ENCODE measurements around the gene CTNNA2.

Gene CTNNA2

DNA sequence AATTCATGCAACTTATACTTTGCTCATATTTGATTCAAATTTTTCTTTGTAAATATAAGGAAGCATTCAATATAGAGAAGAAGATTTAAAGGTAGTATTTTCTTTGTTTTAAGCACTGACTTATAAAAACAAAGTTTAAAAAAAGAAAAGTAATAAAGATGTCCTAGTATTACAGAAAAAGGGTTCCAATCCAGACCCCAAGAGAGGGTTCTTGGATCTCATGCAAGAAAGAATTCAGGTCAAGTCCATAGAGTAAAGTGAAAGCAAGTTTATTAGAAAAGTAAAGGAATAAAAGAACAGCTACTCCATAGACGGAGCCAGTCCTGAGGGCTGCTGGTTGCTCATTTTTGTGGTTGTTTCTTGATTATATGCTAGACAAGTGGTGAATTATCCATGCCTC, 267.9 kb downstream of the CTNNA2 start:
- no peak overlapping the region for H3K27ac ChIP-seq
- no peak for DNase-seq (ENCODE audit: low read depth, low spot score)

DNA sequence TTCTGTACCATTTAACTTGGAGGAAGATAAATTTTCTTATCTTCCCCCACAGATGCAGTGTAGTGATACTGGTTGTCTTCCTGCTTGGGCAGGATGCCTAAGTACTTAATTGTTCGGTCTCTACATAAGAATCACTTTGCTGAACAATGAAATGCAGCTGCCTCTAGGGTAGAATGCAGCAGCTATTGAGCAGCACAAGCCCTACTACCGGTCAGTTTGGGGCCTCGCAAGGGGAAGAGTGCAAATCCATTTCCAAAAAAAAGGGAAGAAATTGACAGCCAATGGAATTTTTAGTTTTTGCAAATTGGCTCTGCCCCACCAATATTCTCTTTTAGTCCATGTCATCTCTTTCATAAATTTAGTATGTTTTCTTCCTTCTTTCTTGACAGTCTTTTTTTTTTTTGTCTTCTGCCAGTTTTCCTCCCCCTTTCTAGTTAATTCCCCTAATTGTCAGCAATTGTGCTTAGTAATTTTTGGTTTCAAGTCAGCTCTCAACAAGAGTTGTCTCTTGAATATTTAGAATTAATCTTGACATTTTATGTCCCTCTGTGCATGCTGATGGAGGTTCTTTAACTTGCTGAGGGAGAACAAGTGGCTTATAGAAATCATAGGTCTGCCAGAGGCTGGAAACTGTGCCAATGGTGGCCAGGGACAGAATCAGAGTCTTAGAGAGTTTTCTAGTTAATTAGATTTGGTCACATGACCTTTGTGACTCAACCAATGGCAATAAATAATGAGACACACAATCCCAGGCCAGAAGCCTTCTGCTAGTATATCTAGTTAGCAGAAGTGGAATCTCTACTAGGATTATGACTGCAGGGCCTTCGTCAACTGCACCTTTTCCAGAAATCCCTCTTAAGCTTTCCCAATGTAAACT, 270.0 kb downstream of the CTNNA2 start:
- DNase-seq (ENCODE audit: low read depth, low spot score) = no peak
- H3K27ac ChIP-seq = no peak overlapping the region

DNA sequence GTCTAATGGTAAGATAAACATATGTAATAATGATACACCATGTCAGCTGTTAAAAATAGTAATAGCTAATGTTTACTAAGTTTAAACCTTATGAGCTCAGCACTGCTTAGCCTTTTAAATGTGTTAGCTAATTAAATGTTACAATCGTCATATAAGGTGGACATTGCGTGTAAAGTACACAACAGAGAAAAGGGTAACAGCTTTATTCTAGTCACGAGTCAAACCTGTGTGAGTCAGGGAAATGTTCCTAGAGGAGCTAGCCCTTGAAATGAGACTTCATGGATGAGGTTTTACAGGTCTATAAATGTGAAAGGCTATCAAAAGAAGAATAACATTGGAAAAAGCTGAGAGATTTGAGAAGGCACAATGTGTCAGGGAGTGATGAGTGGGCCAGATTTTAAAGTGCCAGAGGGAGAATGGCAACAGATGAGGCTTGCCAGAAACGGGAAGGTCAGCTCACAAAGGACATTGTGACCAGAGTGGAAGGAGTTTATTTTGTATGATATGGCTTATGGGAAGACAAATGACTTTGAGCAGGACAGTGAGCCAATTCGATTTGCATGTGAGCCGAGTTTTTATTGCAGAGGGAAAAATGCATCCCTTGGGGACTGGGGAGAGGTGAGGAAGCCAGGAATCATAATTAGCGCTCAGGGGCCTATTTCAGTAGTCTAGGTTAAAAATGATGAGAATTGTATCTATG, 276.3 kb downstream of the CTNNA2 start:
- DNase-seq (ENCODE audit: low read depth, low spot score) = no peak
- no peak overlapping the region for H3K27ac ChIP-seq

DNA sequence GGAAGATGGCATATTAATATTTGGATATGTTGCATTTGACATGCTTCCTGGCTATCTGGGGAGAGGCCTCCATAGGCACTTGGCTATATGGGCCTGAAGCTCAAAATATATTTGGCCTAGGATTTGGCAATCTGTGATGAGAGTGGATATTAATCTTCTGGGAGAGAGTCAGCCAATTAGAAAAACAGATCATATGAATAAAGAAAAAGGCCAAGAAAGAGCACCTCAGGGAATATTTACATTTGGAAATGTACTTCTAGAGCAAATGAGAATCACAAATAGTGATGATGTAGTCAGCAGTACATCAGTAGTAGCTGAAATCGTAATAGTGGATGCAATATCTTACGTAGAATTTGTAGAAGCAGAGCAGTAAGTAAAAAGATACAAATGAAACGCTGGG, 277.0 kb downstream of the CTNNA2 start:
- no peak overlapping the region for H3K27ac ChIP-seq
- DNase-seq (ENCODE audit: low read depth, low spot score) = no peak

DNA sequence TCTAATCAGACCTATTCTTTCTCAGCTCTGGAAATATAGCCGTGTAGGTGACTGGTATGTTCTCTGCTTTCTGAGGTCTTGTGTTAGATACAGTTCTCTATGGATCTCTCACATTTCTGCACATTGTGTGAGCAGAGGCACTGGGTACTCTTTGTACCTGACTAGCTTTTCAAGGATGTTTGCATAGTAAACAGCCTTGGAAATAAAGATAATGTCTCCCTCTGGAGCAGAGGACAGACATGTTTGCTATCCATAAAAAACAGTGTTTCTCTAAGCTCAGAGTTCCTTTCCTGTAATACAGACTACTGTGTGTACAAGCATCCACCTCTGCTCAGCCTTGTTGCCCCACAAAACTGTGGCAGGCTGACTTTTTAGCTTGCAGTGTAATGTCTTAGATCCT, 279.2 kb downstream of the CTNNA2 start:
- no peak for DNase-seq (ENCODE audit: low read depth, low spot score)

DNA sequence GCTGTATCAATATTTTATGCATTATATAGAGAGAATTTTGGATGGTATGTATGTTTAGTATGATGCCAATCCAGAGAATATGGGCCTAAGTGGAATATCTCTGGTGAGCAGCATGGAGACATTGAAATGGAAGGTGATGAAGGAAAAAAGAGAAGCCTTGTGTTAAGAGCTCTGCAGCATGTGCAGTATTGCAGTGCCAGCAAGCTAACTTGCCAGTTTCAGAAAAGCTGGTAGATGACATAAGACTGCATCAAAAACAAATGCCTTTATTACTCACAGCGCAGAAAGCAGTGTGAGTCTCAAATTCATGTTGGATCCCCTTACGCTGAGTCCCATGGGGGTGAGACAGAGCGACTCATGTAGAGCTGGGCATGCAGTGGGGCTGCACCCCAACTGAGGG, 280.2 kb downstream of the CTNNA2 start:
- no peak overlapping the region for H3K27ac ChIP-seq
- DNase-seq (ENCODE audit: low read depth, low spot score) = no peak

More for the DNA sequence above, 279.2 kb downstream of the CTNNA2 start:
- H3K27ac ChIP-seq = no peak overlapping the region

DNA sequence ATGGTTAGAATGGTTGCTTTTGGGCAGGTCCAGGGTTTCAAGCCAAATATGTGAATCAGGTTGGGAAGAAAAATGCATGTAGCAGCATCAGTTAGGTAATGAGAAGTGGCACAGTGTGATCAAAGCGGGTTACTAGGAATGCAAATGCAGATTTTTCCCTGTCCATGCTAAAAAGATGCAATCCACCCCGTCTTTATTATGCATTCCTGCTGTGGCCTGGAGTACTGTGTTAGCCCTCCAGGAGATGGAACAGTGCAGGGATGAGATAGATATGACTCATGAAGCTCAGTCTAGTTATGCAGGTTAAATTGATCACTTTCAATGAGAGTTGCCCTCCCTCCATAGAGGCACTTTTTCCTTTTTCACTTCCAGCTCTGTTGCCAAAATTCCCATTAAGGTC, 283.8 kb downstream of the CTNNA2 start:
- H3K27ac ChIP-seq = no peak overlapping the region
- DNase-seq (ENCODE audit: low read depth, low spot score) = no peak

DNA sequence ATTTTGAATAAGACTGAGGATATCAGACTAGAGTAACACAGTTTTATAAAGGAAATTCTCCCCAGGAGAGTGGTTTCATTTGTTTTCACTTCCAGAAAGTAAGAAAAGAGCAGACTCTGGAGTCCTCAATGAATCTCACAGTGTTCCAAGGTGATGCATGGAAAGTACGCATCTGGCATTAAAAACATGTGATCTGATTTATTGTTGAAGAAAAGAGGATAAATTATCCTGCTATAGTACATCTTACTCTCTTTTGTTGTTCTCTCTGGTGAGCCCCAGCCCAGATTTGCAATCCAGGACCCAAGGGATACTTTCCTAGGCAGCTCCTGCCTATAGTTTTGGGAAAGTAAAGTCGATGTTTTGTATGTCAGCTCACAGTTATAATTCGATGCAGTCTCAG, 285.9 kb downstream of the CTNNA2 start:
- no peak for DNase-seq (ENCODE audit: low read depth, low spot score)
- no peak overlapping the region for H3K27ac ChIP-seq

DNA sequence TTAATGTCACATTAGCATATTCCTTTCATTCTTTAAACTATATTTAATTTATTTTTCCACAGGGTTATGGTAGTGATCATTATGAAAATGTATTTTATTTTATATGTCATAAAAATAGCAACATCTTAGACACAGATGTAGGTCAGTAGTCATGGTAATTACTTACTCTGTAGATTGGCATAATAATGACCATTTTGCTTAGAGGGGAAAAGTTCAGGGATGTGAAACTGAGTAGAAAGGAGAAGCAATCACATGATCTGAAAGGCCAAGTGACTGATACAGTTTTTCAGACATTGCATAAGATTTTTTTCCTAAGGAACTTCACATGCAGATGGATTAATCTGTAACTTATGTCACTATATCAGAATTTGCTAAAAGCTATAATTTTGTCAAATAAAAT, 286.9 kb downstream of the CTNNA2 start:
- no peak overlapping the region for H3K27ac ChIP-seq
- DNase-seq (ENCODE audit: low read depth, low spot score) = no peak

DNA sequence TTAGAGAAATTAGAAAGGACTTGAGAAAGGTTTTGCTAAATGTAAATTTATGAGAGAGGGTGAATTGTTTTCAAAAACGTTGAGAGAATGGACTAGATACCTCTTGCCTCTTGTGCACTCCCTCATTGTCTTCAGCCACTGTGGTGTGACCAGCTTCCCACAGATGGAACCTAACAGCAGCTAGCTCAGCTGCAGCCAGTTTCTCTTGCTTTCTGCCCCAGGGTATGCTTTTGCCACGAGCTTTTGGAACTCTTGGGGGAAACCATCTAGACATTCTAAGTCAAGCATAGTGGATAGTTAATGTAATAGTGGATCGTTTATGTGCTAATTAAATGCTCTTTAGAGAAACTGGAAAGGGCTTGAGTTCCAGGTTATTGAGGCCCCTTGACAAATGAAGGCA, 288.2 kb downstream of the CTNNA2 start:
- no peak for DNase-seq (ENCODE audit: low read depth, low spot score)
- H3K27ac ChIP-seq = no peak overlapping the region

DNA sequence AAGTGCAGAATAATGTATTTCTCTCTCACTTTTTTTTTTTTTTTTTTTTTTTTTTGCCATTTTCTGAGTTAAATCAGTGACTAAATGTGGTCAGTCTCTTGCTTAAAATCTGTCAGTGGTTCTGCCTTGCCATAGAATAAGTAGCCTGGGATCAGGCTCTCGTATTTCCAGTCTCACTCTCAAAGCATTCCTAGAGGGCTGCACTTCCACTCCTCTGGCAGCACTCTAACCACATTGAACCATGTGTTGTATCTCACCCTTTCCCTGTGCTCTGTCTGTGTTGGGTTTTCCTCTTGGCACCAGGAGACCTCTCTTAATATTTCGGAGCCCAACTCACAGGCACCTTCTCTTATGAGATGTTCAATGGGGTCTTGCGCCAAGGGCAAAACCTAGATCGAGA, 304.4 kb downstream of the CTNNA2 start:
- H3K27ac ChIP-seq = no peak overlapping the region
- no peak for DNase-seq (ENCODE audit: low read depth, low spot score)

DNA sequence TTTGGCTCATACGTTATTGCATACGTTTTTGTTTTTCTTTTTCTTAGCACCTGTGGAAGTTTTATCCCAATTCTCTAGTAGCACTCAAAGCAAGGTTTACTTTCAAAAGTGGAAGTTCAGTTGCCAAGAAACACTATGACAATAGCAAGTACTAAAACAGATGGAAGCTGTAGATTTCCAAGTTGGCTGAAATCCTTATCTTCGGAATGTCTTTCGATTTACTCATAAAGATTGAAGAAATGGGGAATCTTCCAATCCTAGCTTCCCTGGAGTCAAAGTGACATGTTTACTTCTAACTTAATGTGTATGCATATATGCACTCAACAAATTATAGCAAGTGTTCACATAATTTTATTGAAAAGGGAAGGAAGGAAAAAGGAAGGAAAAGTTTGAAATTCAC, 307.4 kb downstream of the CTNNA2 start:
- H3K27ac ChIP-seq = no peak overlapping the region
- DNase-seq (ENCODE audit: low read depth, low spot score) = no peak

DNA sequence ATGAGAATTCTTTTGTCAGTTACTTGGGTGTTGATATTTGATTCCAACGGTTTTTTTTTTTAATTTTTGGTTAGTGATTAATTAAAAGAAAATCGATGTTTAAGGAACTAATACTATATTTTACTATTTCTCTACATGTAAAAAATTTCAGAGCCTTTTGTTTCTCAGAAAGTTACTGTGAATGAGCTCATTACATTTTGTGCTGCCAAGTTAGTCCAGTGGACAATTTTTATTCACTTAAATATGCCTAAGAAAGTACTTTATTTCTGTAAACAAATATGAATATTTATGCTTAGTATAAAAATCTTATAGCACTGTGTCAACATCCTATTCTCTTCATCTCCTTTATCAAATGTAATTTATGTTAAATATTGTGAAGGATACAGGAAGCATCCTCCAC, 309.3 kb downstream of the CTNNA2 start:
- DNase-seq (ENCODE audit: low read depth, low spot score) = no peak

DNA sequence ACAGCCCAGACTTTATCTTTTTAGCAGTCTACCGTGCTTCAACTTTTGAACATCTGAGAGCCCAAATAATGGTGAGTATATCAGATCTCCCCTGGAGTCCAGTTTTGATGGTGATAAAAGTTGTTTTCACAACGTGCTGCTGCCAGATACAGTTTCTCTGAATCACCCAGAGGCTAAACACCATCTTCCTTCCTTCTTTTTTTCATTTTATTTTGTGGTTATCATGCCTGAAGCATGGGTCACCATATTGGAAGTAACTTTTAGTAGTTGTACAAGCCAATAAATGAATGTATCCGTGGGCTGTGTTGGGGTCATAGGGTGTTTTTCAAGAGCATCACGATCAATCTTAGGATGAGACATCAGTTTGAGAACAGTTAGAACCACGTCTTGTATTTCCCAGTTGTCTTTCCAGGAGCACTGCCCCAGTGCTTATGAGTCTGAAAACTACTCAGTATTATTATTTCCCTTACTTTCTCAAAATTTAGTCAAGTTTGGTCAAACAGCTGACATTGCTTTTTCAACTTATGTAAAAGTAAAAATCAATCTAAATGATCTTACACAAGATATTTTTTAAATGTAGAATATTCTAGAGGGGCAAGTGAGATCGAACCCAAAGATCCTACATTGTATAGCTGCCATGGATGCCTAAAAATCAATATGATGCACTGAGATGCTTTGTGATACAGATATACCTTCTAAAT, 311.4 kb downstream of the CTNNA2 start:
- no peak overlapping the region for H3K27ac ChIP-seq
- DNase-seq (ENCODE audit: low read depth, low spot score) = no peak

More for the DNA sequence above, 309.3 kb downstream of the CTNNA2 start:
- H3K27ac ChIP-seq = no peak overlapping the region

DNA sequence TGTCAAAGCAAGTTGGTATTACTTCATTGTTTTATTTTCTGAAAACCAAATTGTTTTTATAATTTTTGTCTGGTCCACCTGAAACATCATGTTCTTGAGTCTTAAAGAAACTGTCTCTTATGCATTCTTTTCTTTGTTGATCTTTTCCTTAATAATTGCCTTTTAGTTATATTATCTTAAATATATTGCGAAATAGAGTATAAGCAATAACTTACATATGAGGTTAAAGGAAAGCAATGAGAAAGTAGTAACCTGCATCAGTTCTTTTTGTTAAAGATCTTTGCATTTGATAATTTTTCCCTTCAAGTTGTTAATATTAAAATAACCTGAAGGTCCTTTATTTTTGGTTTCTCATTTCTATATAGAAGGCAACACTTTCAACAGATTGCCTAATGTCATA, 315.0 kb downstream of the CTNNA2 start:
- DNase-seq (ENCODE audit: low read depth, low spot score) = no peak
- no peak overlapping the region for H3K27ac ChIP-seq

DNA sequence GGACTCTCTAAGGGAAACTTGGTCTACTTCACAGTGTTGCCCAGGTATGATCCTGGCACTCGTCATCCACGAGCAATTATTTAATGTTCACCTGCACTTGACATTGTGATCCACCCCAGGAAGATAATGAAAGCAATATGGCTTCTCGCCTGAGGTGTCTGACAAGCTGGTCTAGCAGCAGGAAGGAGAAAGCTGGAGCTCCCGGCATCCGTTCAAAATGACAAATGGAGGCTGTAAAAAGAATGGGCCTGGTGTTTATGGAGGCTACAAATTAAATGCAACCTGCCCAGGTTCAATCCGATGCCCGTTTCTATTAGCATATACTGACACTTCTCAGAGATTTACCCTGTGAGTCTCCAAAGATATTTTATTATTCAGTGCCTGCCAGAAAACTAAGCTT, 317.6 kb downstream of the CTNNA2 start:
- no peak for DNase-seq (ENCODE audit: low read depth, low spot score)
- H3K27ac ChIP-seq = no peak overlapping the region

DNA sequence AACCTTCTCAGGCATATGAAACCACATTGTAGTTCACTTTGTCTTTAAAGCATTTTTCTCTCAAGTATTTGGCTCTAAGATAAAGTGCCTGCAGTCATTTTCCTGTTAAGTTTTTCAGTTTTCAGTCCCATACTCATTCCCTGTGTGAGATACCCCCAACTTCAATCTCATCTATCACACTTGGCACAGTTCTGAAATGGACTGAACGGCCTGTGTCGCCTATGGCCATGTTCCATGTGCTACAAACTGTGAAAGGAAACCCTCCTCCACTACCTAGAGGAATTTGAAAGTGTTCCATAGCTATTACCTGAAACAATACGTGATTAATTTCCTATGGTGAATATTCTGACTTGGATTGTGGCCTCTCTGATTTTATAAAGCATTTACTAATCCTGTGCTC, 319.1 kb downstream of the CTNNA2 start:
- H3K27ac ChIP-seq = no peak overlapping the region
- DNase-seq (ENCODE audit: low read depth, low spot score) = no peak

DNA sequence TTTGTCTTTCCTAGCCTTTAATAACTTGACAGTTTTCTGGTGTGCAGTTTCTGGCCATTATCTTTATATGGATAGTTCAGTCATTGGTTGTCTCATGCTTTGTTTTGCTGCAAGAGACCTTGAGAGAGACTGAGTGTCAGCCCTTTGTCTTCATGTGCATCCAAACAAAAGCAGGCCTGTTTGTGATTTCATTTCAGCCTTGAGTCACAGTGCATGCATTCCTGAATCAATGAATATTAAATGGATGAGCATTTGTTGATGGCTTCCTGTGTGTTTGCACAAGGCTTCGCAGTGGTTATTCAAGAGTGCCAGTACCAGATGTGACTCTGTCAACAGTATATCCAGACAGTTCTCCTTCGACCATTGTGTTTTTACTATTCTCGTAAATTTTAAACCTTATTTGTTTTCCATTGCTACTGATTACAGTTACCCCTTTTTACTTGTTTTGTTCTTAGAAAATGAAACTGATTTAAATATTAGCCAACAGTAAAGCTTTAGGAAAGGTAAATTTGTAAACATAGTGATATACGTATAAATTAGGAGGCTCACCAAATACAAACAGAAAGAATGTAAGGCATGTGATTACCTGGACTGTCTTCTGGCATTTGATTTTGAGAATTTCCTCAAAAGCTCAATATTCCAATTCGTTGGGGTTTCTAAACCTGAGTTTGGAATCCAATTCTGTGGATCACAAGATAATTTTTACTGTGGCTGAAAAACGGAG, 319.8 kb downstream of the CTNNA2 start:
- no peak for DNase-seq (ENCODE audit: low read depth, low spot score)

DNA sequence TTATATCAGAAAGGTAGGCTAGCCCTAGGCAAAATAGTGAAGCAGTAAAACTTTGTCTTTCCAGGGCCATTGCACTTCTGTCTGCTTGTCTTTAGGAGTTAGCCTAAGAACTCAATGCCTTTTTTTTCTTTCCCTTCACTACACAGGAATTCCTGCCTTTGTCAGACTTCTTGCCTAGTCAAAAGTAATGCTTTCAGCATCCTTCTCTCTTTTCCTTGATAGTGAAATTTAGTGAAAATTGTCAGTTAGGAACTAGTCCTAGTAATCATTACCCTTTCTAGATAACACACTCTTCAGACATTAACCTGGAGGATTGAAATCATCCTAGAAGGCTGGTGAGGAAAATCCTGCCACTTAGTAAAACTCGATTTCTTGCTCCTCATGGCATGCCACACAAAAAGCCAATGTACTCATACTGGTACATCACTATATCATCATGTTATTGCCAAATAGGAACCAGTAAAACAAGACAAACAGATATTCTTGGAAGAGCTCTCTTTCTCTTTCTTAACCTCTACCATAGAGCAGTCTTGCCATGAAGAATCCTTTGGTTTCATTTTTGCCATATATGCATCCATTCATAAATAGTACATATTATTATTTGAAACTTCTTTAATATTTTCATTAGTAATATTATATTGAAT, 320.5 kb downstream of the CTNNA2 start:
- H3K27ac ChIP-seq = no peak overlapping the region
- DNase-seq (ENCODE audit: low read depth, low spot score) = no peak

More for the DNA sequence above, 319.8 kb downstream of the CTNNA2 start:
- no peak overlapping the region for H3K27ac ChIP-seq

DNA sequence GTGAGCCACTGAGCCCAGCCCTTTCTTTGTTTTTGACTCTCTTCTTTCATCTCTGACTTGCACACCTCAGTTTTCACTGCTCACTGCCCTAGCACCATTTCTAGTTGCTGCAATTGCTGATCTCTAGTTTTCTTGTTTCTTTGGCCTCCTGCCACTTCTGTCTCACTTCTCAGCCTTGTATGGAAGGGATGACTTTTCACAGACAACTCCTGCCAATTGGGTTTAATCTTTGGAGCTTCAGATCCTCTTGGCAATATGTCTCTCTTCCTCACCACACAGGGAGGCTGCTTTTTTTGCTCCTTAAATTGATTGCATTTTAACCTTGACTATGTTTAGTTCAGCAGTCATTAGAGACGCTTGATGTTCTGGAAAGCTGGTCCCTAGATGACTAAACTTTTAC, 323.1 kb downstream of the CTNNA2 start:
- no peak for DNase-seq (ENCODE audit: low read depth, low spot score)
- no peak overlapping the region for H3K27ac ChIP-seq
